ENCODE data around the gene FAM110D. TPM values are rescaled to one million over a fixed set of nuclear protein-coding genes. Genes with fewer than 3 reads are reported as not detected.

Gene FAM110D
- total and polyA plus RNA-seq, 11 donors, result 2.2 to 6.5 (median 3.2) TPM

GRCh38 chr1:26119892-26120608 is 38.8 kb upstream of the FAM110D start:
- DNase-seq (no peak), ATAC-seq (no peak)
- Histone ChIP-seq H3K4me1 (peaks cover 0 to 60% (median 24%) of the 10 kb centered on the region in 12 donors), H3K9me3 (no peaks in the 10 kb centered on the region), H3K36me3 (peaks cover 0 to 82% (median 59%) of the 10 kb centered on the region in 9 donors), H3K27ac (peak overlapping the region in 3 of 12 donors; percentile 41 to 61 (median 42)), H3K27me3 (no peaks in the 10 kb centered on the region), H3K4me3 (no peak overlapping the region)
- TF ChIP-seq CTCF (IDR thresholded peaks at IDR 0.05) (no peak), POLR2A (IDR thresholded peaks at IDR 0.05) (no peak)
- WGBS, 4 donors, result 63 to 78% (median 67%) methylated on average over 8 to 9 of the region's 9 CpGs
- intact Hi-C loops (cut with DNase I), result no loop called here

- ATAC-seq (peak in 3 of 4 donors; percentile 29 to 44 (median 30)), DNase-seq (no peak)
- H3K27ac ChIP-seq, result peak overlapping the region in 9 of 12 donors; percentile 6 to 77 (median 41)
- peaks cover 0 to 62% (median 39%) of the 10 kb centered on the region in 9 donors for H3K36me3 ChIP-seq
- H3K4me1 ChIP-seq, result peaks cover 0 to 79% (median 26%) of the 10 kb centered on the region in 12 donors
- intact Hi-C loops (cut with DNase I), result no loop called here
- no peak for TF ChIP-seq POLR2A (IDR thresholded peaks at IDR 0.05)
- 51 to 62% (median 58%) methylated on average over 8 of the region's 8 CpGs for WGBS, 4 donors
- no peaks in the 10 kb centered on the region for H3K9me3 ChIP-seq
- H3K27me3 ChIP-seq, result no peaks in the 10 kb centered on the region
- H3K4me3 ChIP-seq, result no peak overlapping the region
Measured at GRCh38 chr1:26121854-26122773, 36.8 kb upstream of the FAM110D start.

- DNase-seq (no peak), ATAC-seq (peak in 1 of 4 donors; percentile 24)
- Histone ChIP-seq H3K9me3 (no peaks in the 10 kb centered on the region), H3K27ac (peak overlapping the region in 6 of 12 donors; percentile 1 to 77 (median 26)), H3K4me1 (peaks cover 0 to 91% (median 31%) of the 10 kb centered on the region in 12 donors), H3K36me3 (peaks cover 0 to 50% (median 28%) of the 10 kb centered on the region in 9 donors), H3K4me3 (no peak overlapping the region), H3K27me3 (no peaks in the 10 kb centered on the region)
- TF ChIP-seq CTCF (IDR thresholded peaks at IDR 0.05), result no peak
- no peak for TF ChIP-seq POLR2A (IDR thresholded peaks at IDR 0.05)
- WGBS, 4 donors, result 84 to 89% (median 87%) methylated on average over 7 of the region's 7 CpGs
- intact Hi-C loops (cut with DNase I), result no loop called here
Measured at GRCh38 chr1:26122988-26123973, 35.6 kb upstream of the FAM110D start.
